DMS114 treated with DMSO at 0.1 percent for 48 hours (cell line): ENCODE measurements around the gene USP10.
"Not testable (repeated sequence)": the region's sequence is repeated elsewhere in the genome, so short reads cannot be mapped to it uniquely, and the experiment has no call there.

ENCODE experiments used
- DNase-seq: peaks from one replicate; lab custom pipeline; 2025; ENCODE audit not compliant: unreplicated experiment; lab: John Stamatoyannopoulos, UW

Gene USP10

GRCh38 chr16:84692451-84693214 lies 7.2 kb upstream of the USP10 start:
- no peak for DNase-seq

GRCh38 chr16:84693869-84694268 lies 5.9 kb upstream of the USP10 start:
- not testable (repeated sequence) for DNase-seq

DNA sequence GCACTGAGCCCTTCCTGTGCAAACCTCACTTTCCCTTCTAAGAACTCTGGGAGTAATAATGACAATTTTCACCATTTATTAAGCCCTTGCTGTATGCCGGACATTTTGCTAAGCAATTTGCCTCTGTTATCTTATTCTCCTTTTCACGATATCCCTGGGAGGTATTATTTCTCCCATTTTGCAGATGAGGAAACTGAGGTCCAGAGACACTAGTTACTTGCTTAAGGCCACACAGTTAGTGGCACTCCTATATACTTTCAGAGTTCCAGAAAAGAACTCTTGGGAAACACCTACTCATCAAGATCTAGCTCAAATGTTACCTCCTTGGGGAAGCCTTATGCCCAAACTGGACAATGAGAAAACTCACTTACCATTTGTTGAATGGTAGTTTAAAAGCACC lies 4.8 kb upstream of the USP10 start:
- no peak for DNase-seq

DNA sequence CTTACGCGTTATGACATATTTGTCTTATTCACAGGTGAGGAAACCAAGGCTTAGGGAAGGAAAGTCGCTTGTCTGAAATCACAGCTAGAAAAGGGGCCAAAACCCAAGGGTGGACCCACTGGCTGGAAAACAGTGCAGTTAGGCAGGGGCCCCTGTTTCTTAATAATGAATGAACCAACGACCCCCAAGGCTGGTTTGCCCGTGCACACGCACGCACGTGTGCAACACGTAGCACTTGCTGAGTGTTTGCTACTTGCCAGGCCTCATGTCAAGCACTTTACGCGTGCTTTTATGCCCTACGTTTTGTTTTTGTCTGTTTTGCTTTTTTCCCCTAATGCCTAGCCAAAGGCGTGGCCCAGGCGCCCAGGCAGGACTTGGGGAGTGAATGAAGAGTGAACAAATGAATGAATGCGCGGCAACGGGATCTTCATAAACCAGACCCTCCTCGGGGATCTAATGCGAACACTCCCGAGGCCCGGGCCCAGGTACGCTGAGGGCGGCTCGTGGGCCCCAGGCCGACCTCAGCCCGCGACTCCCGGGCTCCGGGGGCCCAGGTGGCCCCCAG lies 571 bp upstream of the USP10 start:
- no peak for DNase-seq

GRCh38 chr16:84700446-84701300 lies 873 bp downstream of the USP10 start:
- DNase-seq: peak; percentile 25

- DNase-seq: no peak
Observed at GRCh38 chr16:84703681-84704080, 3.9 kb downstream of the USP10 start.

DNA sequence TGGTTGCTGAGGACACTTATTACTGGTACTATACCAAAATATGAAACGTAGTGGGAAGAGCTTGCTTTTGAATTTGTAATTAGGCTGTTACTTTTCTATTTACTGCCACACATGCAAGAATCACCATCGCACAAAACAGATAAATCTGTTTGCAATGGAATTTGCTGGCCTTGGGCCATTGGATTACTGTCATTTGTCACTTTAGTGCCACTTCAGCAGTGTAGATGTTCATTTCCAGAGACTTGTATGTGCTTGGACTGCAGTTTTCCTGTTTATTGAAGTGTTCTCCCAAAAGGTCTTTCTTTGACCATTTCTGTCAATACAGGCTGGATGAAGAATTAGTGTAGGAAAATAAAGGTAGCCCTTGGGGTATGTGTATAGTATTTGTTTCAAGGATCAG lies 4.5 kb downstream of the USP10 start:
- no peak for DNase-seq

GRCh38 chr16:84706856-84707255 lies 7.1 kb downstream of the USP10 start:
- no peak for DNase-seq

DNA sequence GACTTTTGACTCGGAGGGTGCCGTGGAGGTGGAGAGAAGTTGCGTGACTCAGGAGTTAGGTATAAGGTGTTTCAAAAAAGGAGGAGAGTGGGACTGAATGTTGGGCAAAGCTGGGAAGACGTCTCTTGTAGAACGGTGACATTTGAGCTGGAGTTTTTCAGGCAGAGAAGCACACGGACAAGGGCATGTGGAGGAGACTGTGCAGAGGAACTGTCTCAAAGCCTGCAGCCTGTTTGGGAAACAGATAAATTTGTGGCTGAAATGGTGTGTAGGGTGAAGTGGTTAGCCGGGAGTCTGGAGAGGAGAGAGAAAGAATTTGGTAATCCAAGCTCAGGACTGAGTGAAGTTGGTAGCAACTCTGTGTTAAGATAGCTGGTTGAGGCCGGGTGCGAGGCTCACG lies 9.8 kb downstream of the USP10 start:
- no peak for DNase-seq

DNA sequence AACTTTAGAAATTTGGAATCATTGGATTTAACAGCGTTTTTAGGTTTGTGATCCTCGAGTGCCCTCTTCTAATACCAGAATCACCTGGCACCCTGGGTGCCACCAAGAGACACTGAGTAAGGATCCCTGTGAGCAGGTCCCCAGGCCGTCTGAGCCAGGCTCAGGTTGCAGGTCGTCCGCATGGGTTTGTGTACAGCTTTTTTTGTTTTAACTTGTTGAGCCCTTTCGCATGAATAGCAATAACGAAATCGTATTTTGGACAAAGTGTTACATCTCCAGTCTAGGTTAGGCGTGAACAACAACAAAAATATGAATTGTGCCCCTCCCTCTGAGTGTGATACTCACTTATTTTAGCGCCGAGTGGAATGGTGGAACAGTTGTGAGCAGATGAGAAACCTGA lies 10.9 kb downstream of the USP10 start:
- no peak for DNase-seq

- DNase-seq: no peak
Observed at GRCh38 chr16:84712138-84712671, 12.4 kb downstream of the USP10 start.

DNA sequence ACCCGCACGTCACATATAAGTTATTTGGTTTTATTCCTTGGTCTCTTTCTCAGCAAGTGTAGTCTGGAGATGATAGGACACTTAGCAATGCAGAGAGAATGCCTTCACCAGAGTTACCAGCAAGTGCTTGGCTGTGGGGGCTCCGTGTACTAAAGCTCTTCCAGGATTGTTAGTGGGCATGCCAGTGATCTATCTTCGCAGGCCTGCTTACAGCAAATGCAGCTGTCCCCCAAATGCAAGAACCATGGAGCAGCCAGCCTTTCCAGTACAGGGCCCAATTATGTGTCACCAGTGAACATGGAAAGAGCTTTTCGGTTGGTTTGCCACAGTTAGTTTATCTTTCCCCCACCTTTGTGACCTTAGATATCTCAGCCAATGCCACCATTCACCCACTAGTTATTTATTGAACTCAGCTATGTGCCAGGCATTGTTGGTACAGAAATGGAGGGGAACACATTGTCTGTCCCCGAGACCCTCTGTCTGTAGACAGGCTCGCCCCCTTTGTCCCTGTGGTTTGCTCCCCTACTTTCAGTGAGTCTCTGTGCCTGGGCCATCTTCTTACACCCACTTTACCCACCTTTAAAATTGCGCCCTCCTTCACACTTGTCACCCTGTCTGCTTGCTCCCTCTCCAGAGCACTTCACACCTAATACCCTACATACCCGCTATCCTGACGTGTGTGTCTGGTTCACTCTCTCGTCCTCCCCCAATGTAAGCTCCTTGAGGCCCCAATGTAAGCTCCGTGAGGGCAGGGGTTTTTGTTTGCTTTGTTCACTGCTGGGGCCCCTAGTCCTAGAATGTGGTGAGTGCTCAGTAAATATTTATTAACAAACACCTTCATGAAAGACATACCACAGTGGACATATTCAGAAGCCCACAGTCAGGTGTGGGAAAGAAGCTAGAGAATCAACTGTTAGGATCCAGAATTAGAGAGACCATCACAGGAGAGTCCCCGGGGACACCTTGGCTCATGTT lies 13.3 kb downstream of the USP10 start:
- DNase-seq: no peak

DNA sequence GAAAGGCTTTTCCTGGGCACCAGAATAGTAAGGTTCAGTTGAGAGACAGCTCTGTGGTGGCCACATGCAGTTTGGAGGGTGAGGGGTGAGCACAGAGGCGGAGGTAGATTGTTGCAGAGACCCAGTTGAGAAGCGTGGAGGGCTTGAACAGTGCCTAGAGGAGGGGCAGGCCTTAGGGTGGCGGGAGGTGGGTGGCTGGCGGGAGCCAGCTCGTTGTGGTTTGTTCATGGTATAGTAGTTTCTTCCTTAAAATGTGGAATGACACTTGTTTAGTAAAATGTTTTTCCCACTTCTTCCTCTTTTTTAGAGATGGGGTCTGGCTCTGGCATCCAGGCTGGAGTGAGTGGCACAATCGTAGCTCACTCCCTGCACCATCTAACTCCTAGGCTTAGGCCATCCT lies 14.2 kb downstream of the USP10 start:
- DNase-seq: no peak

GRCh38 chr16:84715424-84715823 lies 15.6 kb downstream of the USP10 start:
- no peak for DNase-seq

DNA sequence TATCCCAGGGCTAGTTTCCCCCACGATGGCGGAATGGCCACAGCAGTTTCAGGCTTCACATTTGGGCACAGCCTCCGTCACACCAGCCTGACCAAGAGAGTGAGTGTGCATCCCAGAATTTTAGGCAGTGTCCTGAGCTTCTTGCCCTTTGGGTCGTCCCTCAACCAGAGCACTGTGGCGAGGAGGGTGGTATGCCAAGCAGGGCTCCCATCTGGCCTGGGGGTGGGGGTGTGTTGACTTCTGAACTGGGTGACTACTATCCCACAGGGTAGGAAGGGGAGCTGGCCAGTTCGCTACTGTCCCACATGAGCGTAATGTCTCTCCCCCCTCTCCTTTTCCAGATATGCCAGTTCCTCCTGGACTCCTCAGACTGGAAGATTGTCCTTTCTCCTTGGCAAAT lies 16.1 kb downstream of the USP10 start:
- no peak for DNase-seq

DNA sequence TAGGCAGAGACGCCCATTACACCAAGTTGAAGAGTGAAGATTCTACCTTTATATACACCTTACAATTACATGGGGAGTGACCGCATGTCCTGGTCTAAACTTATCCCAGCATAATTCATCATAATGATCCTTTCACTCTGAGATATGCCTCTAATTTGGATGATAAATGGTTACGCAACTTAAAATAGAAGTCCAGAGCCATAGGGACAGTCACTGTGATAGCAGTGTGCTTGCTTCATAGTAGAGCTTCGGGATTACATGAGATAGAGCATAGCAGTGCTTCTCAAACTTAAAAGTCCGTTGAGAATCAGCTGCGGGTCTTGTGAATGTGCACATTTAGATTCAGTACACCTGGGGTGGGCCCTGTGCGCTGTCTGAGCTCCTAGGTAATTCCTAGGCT lies 16.9 kb downstream of the USP10 start:
- no peak for DNase-seq

- DNase-seq: no peak
Observed at GRCh38 chr16:84717484-84717883, 17.7 kb downstream of the USP10 start.

DNA sequence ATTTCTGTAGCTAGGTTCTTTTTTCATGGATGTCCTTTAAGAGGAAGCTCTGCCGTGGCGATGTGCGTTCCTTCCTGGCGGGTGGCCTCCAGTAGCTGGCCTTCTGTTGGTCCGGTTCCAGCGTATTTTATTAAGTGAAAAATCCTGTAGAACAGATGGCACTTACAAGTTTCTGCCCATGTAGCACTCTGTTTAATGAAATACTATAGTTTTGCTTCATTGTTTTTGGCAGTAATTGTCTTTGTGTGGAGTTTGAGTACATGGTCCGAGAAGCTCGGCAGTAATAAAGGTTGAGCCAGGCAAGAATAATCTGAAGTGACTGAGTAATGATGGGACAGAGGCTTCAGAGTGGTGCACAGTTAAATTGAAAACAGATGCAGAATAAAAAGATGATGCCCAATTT lies 20.4 kb downstream of the USP10 start:
- no peak for DNase-seq

GRCh38 chr16:84722068-84722467 lies 22.3 kb downstream of the USP10 start:
- DNase-seq: no peak

GRCh38 chr16:84723906-84724305 lies 24.1 kb downstream of the USP10 start:
- no peak for DNase-seq
